NCI-H446 treated with DMSO at 0.1 percent for 48 hours (cell line): ENCODE measurements around the gene RNASE7.
"Not testable (repeated sequence)": the region's sequence is repeated elsewhere in the genome, so short reads cannot be mapped to it uniquely, and the experiment has no call there.

Experiments used
- DNase-seq: peaks from one replicate; lab custom pipeline; 2025; lab: John Stamatoyannopoulos, UW

RNASE7 gene

GRCh38 chr14:21041676-21042433, at the start of gene RNASE7:
RNASE7 (plus strand) TSS chr14:21042362; CDS start chr14:21042993, 631 bp downstream.
- no peak for DNase-seq

- no peak for DNase-seq
Measured at GRCh38 chr14:20996521-20996920, 45.6 kb upstream of the RNASE7 start.

GRCh38 chr14:20997115-20997514, 45.0 kb upstream of the RNASE7 start:
- DNase-seq: no peak

GRCh38 chr14:20997564-20997963, 44.6 kb upstream of the RNASE7 start:
- DNase-seq: no peak

- no peak for DNase-seq
Measured at GRCh38 chr14:20998139-20998538, 44.0 kb upstream of the RNASE7 start.

GRCh38 chr14:20998674-20999366, 43.3 kb upstream of the RNASE7 start, which contains the start of gene SLC39A2:
SLC39A2 (plus strand) TSS chr14:20999293; CDS start chr14:20999447, 154 bp downstream.
- no peak for DNase-seq

GRCh38 chr14:20999591-20999990, 42.6 kb upstream of the RNASE7 start:
- DNase-seq: no peak

GRCh38 chr14:21001218-21001617, 40.9 kb upstream of the RNASE7 start:
- no peak for DNase-seq

- DNase-seq: no peak
Measured at GRCh38 chr14:21003788-21004346, 38.3 kb upstream of the RNASE7 start.

GRCh38 chr14:21009721-21010120, 32.4 kb upstream of the RNASE7 start:
- DNase-seq: not testable (repeated sequence)

- DNase-seq: no peak
Measured at GRCh38 chr14:21011136-21011535, 31.0 kb upstream of the RNASE7 start.

- DNase-seq: peak; percentile 65
Measured at GRCh38 chr14:21014761-21015190, 27.4 kb upstream of the RNASE7 start.

GRCh38 chr14:21015312-21015711, 26.9 kb upstream of the RNASE7 start:
- no peak for DNase-seq

- DNase-seq: no peak
Measured at GRCh38 chr14:21016413-21017190, 25.6 kb upstream of the RNASE7 start.

GRCh38 chr14:21017528-21018245, 24.5 kb upstream of the RNASE7 start:
- DNase-seq: no peak

GRCh38 chr14:21018286-21018685, 23.9 kb upstream of the RNASE7 start:
- DNase-seq: no peak

- DNase-seq: no peak
Measured at GRCh38 chr14:21018781-21019180, 23.4 kb upstream of the RNASE7 start.

- DNase-seq: no peak
Measured at GRCh38 chr14:21019366-21019765, 22.8 kb upstream of the RNASE7 start.

- DNase-seq: no peak
Measured at GRCh38 chr14:21020977-21021545, 21.1 kb upstream of the RNASE7 start.

GRCh38 chr14:21022686-21023085, 19.5 kb upstream of the RNASE7 start:
- no peak for DNase-seq

GRCh38 chr14:21023174-21023573, 19.0 kb upstream of the RNASE7 start:
- DNase-seq: no peak
